H9 (cell line): ENCODE measurements around the gene CTSE. TPM values are rescaled to one million over a fixed set of nuclear protein-coding genes. Genes with fewer than 3 reads are reported as not detected.

Experiments
- DNase-seq: peaks from one replicate; pipeline ENCODE4 v3.0.0-alpha.2; 2017
- H2AFZ ChIP-seq: one replicate; pipeline ENCODE4 v1.6.1; 2013; ENCODE audit warnings: mild to moderate bottlenecking, low read length, control low read depth, moderate library complexity
- H2AK5ac ChIP-seq: 2 replicates; pipeline ENCODE4 v1.6.1; 2013; ENCODE audit warnings: low read length, control low read depth, mixed read lengths; ENCODE audit not compliant: insufficient read length
- H2BK120ac ChIP-seq: one replicate; pipeline ENCODE4 v1.6.1; 2013; ENCODE audit warnings: low read depth, mild to moderate bottlenecking, low read length, control low read depth, inconsistent platforms; ENCODE audit not compliant: poor library complexity, severe bottlenecking
- H2BK12ac ChIP-seq: 2 replicates; pipeline ENCODE4 v1.6.1; 2013; ENCODE audit warnings: low read length, control low read depth, mixed read lengths, low read depth; ENCODE audit not compliant: insufficient read length
- H2BK15ac ChIP-seq: 2 replicates; pipeline ENCODE4 v1.6.1; 2013; ENCODE audit warnings: low read depth, low read length, control low read depth
- H2BK20ac ChIP-seq: one replicate; pipeline ENCODE4 v1.6.1; 2013; ENCODE audit warnings: low read depth, mild to moderate bottlenecking, low read length, control low read depth, inconsistent platforms; ENCODE audit not compliant: poor library complexity, severe bottlenecking
- H2BK5ac ChIP-seq: 2 replicates; pipeline ENCODE4 v1.6.1; 2013; ENCODE audit warnings: low read length, control low read depth, mixed read lengths; ENCODE audit not compliant: insufficient read length
- H3K14ac ChIP-seq: 2 replicates; pipeline ENCODE4 v1.6.1; 2013; ENCODE audit warnings: low read length, control low read depth; ENCODE audit not compliant: insufficient read depth
- H3K18ac ChIP-seq: 2 replicates; pipeline ENCODE4 v1.6.1; 2013; ENCODE audit warnings: low read depth, mild to moderate bottlenecking, mixed read lengths, low read length, control low read depth; ENCODE audit not compliant: insufficient read length
- H3K23ac ChIP-seq: 2 replicates; pipeline ENCODE4 v1.6.1; 2013; ENCODE audit warnings: low read length, control low read depth, mixed read lengths, low read depth; ENCODE audit not compliant: insufficient read length
- H3K23me2 ChIP-seq: 2 replicates; pipeline ENCODE4 v1.6.1; 2013; ENCODE audit warnings: low read depth, mild to moderate bottlenecking, mixed read lengths, low read length, control low read depth; ENCODE audit not compliant: insufficient read length, poor library complexity, severe bottlenecking
- H3K27ac ChIP-seq: 2 replicates; pipeline ENCODE4 v1.5.1; 2013; ENCODE audit warnings: low read length, control low read depth, mixed read lengths, low read depth; ENCODE audit not compliant: insufficient read length
- H3K27me3 ChIP-seq: 2 replicates; pipeline ENCODE4 v1.6.1; 2013; ENCODE audit warnings: low read length, control low read depth, inconsistent platforms; ENCODE audit not compliant: insufficient read depth
- H3K4ac ChIP-seq: 2 replicates; pipeline ENCODE4 v1.6.1; 2013; ENCODE audit warnings: low read depth, mild to moderate bottlenecking, control low read depth, inconsistent platforms, low read length, moderate library complexity
- H3K4me1 ChIP-seq: 2 replicates; pipeline ENCODE4 v1.6.1; 2013; ENCODE audit warnings: low read length, control low read depth, inconsistent platforms; ENCODE audit not compliant: insufficient read depth
- H3K4me2 ChIP-seq: 2 replicates; pipeline ENCODE4 v1.6.1; 2013; ENCODE audit warnings: low read length, control low read depth, mixed read lengths; ENCODE audit not compliant: insufficient read length, insufficient read depth
- H3K56ac ChIP-seq: 2 replicates; pipeline ENCODE4 v1.6.1; 2013; ENCODE audit warnings: low read depth, mild to moderate bottlenecking, mixed read lengths, low read length, control low read depth; ENCODE audit not compliant: insufficient read length
- H3K79me1 ChIP-seq: 2 replicates; pipeline ENCODE4 v1.6.1; 2013; ENCODE audit warnings: low read depth, mild to moderate bottlenecking, moderate library complexity, low read length, control low read depth, inconsistent platforms; ENCODE audit not compliant: insufficient read depth, poor library complexity, severe bottlenecking
- H3K79me2 ChIP-seq: 2 replicates; pipeline ENCODE4 v1.6.1; 2013; ENCODE audit warnings: low read length, control low read depth, inconsistent platforms; ENCODE audit not compliant: insufficient read depth
- H3K9ac ChIP-seq: 2 replicates; pipeline ENCODE4 v1.6.1; 2013; ENCODE audit warnings: low read length, control low read depth, mixed read lengths; ENCODE audit not compliant: insufficient read length; ENCODE audit errors: extremely low read depth
- H3K9me3 ChIP-seq: one replicate; pipeline ENCODE4 v1.6.1; 2013; ENCODE audit warnings: low read depth, low read length, inconsistent platforms; ENCODE audit not compliant: control insufficient read depth
- H3T11ph ChIP-seq: one replicate; pipeline ENCODE4 v1.6.1; 2013; ENCODE audit warnings: mild to moderate bottlenecking, low read length, control low read depth, inconsistent platforms
- H4K20me1 ChIP-seq: one replicate; pipeline ENCODE4 v1.6.1; 2013; ENCODE audit not compliant: control insufficient read depth, insufficient read length, insufficient read depth
- H4K5ac ChIP-seq: 2 replicates; pipeline ENCODE4 v1.6.1; 2013; ENCODE audit warnings: low read depth, mild to moderate bottlenecking, mixed read lengths, low read length, control low read depth; ENCODE audit not compliant: insufficient read length
- H4K8ac ChIP-seq: replicated peaks from 2 replicates; pipeline ENCODE4 v1.6.1; 2013; ENCODE audit warnings: low read length, control low read depth, mixed read lengths, low read depth; ENCODE audit not compliant: insufficient read length
- H4K91ac ChIP-seq: 2 replicates; pipeline ENCODE4 v1.6.1; 2013; ENCODE audit warnings: low read depth, mild to moderate bottlenecking, moderate library complexity, mixed read lengths, low read length, control low read depth; ENCODE audit not compliant: insufficient read length
- H3K27ac Mint-ChIP-seq, 3 experiments: 2 replicates in 2 of 3; 3 replicates in 1 of 3; pipeline ENCODE4 v1.8.0; 2020 to 2021; ENCODE audit warnings: mixed read lengths in 3 of 3, mild to moderate bottlenecking in 1 of 3, moderate library complexity in 1 of 3
- H3K27me3 Mint-ChIP-seq: 2 replicates; pipeline ENCODE4 v1.8.0; 2021; ENCODE audit warnings: low read depth, mild to moderate bottlenecking, moderate library complexity, mixed read lengths
- H3K36me3 Mint-ChIP-seq, 3 experiments: 2 replicates in 2 of 3; 3 replicates in 1 of 3; pipeline ENCODE4 v1.8.0; 2020 to 2021; ENCODE audit warnings: low read depth in 3 of 3, mixed read lengths in 3 of 3; ENCODE audit not compliant: insufficient read depth in 1 of 3
- H3K4me1 Mint-ChIP-seq, 2 experiments: 2 replicates each; pipeline ENCODE4 v1.8.0; 2020; ENCODE audit warnings: mixed read lengths in 2 of 2
- H3K4me3 Mint-ChIP-seq, 2 experiments: 2 replicates in 1 of 2; 3 replicates in 1 of 2; pipeline ENCODE4 v1.8.0; 2020 to 2021; ENCODE audit warnings: mild to moderate bottlenecking in 2 of 2, mixed read lengths in 2 of 2, moderate library complexity in 1 of 2
- H3K9me3 Mint-ChIP-seq, 2 experiments: 2 replicates in 1 of 2; 3 replicates in 1 of 2; pipeline ENCODE4 v1.8.0; 2020; ENCODE audit warnings: mild to moderate bottlenecking in 2 of 2, mixed read lengths in 2 of 2, moderate library complexity in 1 of 2
- WGBS: extraction: QIAGEN DNeasy Blood & Tissue Kit; methylation state at CpG from one replicate; pipeline ENCODE4 v1.1.7; 2013; ENCODE audit warnings: missing lambda C conversion rate, low lambda C conversion rate, mixed read lengths; ENCODE audit not compliant: insufficient read length; ENCODE audit errors: extremely low coverage; 5-methylcytosine and 5-hydroxymethylcytosine counted together
- total RNA-seq: library from RNA; stranded (reverse); gene quantifications from 2 replicates; pipeline ENCODE4 v1.2.1, GENCODE V29; 2021
- TF ChIP-seq, protein P1 (sequence below): fragments of 200-600 bp; sonication (generic); conservative IDR thresholded peaks from 3 replicates; pipeline ENCODE4 v1.8.0; 2021; ENCODE audit warnings: antibody characterized with exemption, mild to moderate bottlenecking

CTSE gene
- total RNA-seq, 1 experiment from 2014 or later = not detected

DNA sequence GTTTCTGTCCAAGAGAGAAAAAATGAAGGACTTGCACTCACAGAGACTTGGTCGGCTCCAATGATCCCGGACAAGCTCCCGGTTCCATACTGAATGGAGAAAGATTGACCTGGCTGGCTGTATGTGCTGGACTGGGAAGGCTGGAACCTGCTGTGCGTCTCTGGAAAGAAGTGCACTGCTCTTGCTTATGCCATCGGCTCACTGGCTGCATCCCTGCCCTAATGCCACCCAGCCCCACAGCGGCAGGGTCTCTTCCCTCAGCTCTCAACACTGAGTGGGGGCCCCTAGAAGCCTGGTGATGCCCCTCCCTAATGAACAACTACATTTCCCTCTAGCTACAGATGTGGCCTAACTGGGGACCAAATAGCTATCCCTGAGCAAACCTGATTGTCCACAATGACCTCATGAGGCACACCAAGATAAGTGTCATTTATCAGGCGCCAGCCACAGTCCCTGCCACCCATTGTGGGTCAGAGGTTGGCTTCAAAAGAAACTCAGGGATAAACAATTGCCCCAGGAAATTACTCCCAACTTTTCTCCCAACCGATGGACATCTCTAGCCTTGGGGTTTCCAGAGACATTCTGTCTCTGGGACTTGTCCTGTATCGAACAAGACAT lies 2.6 kb downstream of the CTSE start:
- WGBS = no CpG with 5 or more reads among the region's 9 CpGs
- H3K79me1 ChIP-seq = no peaks in the 10 kb centered on the region
- H3K9ac ChIP-seq = no peak overlapping the region
- 0 out of 7 replicates have a peak, but pooled peaks cover 0 to 4% (median 0%) of the 10 kb centered on the region in 3 experiments for H3K36me3 Mint-ChIP-seq
- H3K18ac ChIP-seq = no peak overlapping the region
- H4K8ac ChIP-seq = no peak overlapping the region
- no peak overlapping the region for H3K4me3 Mint-ChIP-seq
- H2AFZ ChIP-seq = no peak overlapping the region
- H3K27ac ChIP-seq = no peak overlapping the region
- H3K9me3 Mint-ChIP-seq = peaks cover 0 to 3% of the 10 kb centered on the region in 2 experiments; a peak in 2 of 5 replicates
- no peaks in the 10 kb centered on the region for H3K79me2 ChIP-seq
- no peak overlapping the region for H3K4ac ChIP-seq
- H3K27me3 ChIP-seq = no peaks in the 10 kb centered on the region
- no peak overlapping the region for H3K14ac ChIP-seq
- no peaks in the 10 kb centered on the region for H3K23me2 ChIP-seq
- no peak overlapping the region for H3K56ac ChIP-seq
- no peak overlapping the region for H2BK15ac ChIP-seq
- no peak overlapping the region for H2BK20ac ChIP-seq
- peaks cover 0 to 3% of the 10 kb centered on the region in 2 experiments; a peak in 2 of 4 replicates for H3K4me1 Mint-ChIP-seq
- H3K27ac Mint-ChIP-seq = no peak overlapping the region; a peak in 1 of 7 replicates
- no peaks in the 10 kb centered on the region for H3K4me1 ChIP-seq
- no peak overlapping the region for H2BK5ac ChIP-seq
- no peaks in the 10 kb centered on the region for H3K9me3 ChIP-seq
- H2BK12ac ChIP-seq = no peak overlapping the region
- H4K5ac ChIP-seq = no peak overlapping the region
- H3T11ph ChIP-seq = no peak overlapping the region
- no peak overlapping the region for H2AK5ac ChIP-seq
- H4K20me1 ChIP-seq = no peaks in the 10 kb centered on the region
- H4K91ac ChIP-seq = no peak overlapping the region
- no peaks in the 10 kb centered on the region; the same call in none of the 2 replicates for H3K27me3 Mint-ChIP-seq
- DNase-seq = no peak
- no peak overlapping the region for H3K23ac ChIP-seq
- H2BK120ac ChIP-seq = no peak overlapping the region
- TF ChIP-seq, protein P1, sequence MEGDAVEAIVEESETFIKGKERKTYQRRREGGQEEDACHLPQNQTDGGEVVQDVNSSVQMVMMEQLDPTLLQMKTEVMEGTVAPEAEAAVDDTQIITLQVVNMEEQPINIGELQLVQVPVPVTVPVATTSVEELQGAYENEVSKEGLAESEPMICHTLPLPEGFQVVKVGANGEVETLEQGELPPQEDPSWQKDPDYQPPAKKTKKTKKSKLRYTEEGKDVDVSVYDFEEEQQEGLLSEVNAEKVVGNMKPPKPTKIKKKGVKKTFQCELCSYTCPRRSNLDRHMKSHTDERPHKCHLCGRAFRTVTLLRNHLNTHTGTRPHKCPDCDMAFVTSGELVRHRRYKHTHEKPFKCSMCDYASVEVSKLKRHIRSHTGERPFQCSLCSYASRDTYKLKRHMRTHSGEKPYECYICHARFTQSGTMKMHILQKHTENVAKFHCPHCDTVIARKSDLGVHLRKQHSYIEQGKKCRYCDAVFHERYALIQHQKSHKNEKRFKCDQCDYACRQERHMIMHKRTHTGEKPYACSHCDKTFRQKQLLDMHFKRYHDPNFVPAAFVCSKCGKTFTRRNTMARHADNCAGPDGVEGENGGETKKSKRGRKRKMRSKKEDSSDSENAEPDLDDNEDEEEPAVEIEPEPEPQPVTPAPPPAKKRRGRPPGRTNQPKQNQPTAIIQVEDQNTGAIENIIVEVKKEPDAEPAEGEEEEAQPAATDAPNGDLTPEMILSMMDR = no peak
- H3K4me2 ChIP-seq = no peak overlapping the region
